Common myeloid progenitor, CD34-positive (primary cell): Measurements from ENCODE around the gene SCN4A.

Experiments
- CTCF ChIA-PET: fragments of 350-600 bp; sonication (Branson Sonifier 250); formaldehyde crosslinking; loops from one replicate; lab custom pipeline; 2021; ENCODE audit warnings: antibody characterized with exemption; lab: Charles Lee
- POLR2A ChIA-PET: fragments of 350-600 bp; sonication (Branson Sonifier 250); formaldehyde crosslinking; loops from one replicate; lab custom pipeline; 2021; ENCODE audit warnings: antibody characterized with exemption; lab: Charles Lee
- DNase-seq, 3 donors: peaks; one replicate each; pipeline versions ENCODE4 v3.0.0 to v3.0.0-alpha.2; 2013
- H3K27ac ChIP-seq, 2 experiments: 1 replicate in 1 of 2; 2 replicates in 1 of 2; pipeline ENCODE4 v1.7.0; 2013; ENCODE audit warnings: inconsistent platforms in 2 of 2, low read length in 2 of 2, mild to moderate bottlenecking in 2 of 2, low read depth in 1 of 2, moderate library complexity in 1 of 2; ENCODE audit not compliant: severe bottlenecking in 2 of 2, insufficient read depth in 1 of 2, poor library complexity in 1 of 2
- H3K27me3 ChIP-seq, 5 experiments: replicated peaks in 2 of 5; 1 replicate in 3 of 5; 2 replicates in 2 of 5; pipeline versions ENCODE4 v1.6.1 to v1.7.0; 2013; ENCODE audit warnings: low read length in 4 of 5, mild to moderate bottlenecking in 2 of 5, moderate library complexity in 2 of 5, inconsistent platforms in 1 of 5; ENCODE audit not compliant: insufficient read depth in 5 of 5, control insufficient read depth in 4 of 5
- H3K36me3 ChIP-seq, 4 experiments: 1 replicate in 2 of 4; 2 replicates in 2 of 4; pipeline versions ENCODE4 v1.6.1 to v1.7.0; 2013; ENCODE audit warnings: low read length in 3 of 4, control low read depth in 1 of 4, mild to moderate bottlenecking in 1 of 4; ENCODE audit not compliant: control insufficient read depth in 4 of 4, insufficient read depth in 4 of 4
- H3K4me1 ChIP-seq, 4 experiments: 1 replicate in 3 of 4; 2 replicates in 1 of 4; pipeline versions ENCODE4 v1.6.1 to v1.7.1; 2013; ENCODE audit warnings: low read length in 3 of 4, mild to moderate bottlenecking in 3 of 4, control low read depth in 1 of 4, inconsistent platforms in 1 of 4, moderate library complexity in 1 of 4; ENCODE audit not compliant: control insufficient read depth in 4 of 4, insufficient read depth in 4 of 4; ENCODE audit errors: control extremely low read depth in 1 of 4
- H3K4me3 ChIP-seq, 7 experiments: 1 replicate in 4 of 7; 2 replicates in 3 of 7; pipeline versions ENCODE4 v1.5.1 to v1.7.0; 2013; ENCODE audit warnings: mild to moderate bottlenecking in 7 of 7, low read length in 6 of 7, moderate library complexity in 6 of 7, inconsistent platforms in 2 of 7, low read depth in 2 of 7, control low read depth in 1 of 7; ENCODE audit not compliant: insufficient read depth in 4 of 7, control insufficient read depth in 1 of 7; ENCODE audit errors: extremely low read depth in 1 of 7
- H3K9me3 ChIP-seq, 5 experiments: 1 replicate in 4 of 5; 2 replicates in 1 of 5; pipeline versions ENCODE4 v1.6.1 to v1.7.1; 2013; ENCODE audit warnings: low read length in 4 of 5, mild to moderate bottlenecking in 2 of 5, inconsistent platforms in 1 of 5, low read depth in 1 of 5, moderate library complexity in 1 of 5; ENCODE audit not compliant: control insufficient read depth in 4 of 5, insufficient read depth in 2 of 5; ENCODE audit errors: control extremely low read depth in 1 of 5
- WGBS: methylation state at CpG from one replicate; pipeline ENCODE4 v1.1.5; 2013; ENCODE audit not compliant: insufficient coverage; 5-methylcytosine and 5-hydroxymethylcytosine counted together

SCN4A gene

DNA sequence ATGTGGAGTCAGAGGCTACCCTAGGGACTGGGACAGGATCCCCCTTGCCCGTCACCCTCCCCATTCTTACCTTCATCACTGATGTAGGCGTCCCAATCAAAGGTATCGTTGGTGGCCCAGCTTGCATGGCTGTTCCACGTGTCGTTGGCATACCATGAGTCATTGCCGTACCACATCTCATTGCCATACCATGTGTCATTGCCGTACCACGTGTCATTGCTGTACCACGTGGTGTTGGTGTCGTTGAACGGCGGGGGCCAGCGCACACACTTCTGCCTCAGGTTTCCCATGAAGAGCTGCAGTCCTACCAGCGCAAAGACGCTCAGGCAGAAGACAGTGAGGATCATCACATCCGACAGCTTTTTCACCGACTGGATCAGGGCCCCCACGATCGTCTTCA is 4.8 kb downstream of the SCN4A start:
- WGBS, result 98% methylated on average over 19 of the region's 19 CpGs
- H3K36me3 ChIP-seq, result no peaks in the 10 kb centered on the region
- no peaks in the 10 kb centered on the region for H3K9me3 ChIP-seq
- H3K27ac ChIP-seq, result no peak overlapping the region
- ChIA-PET POLR2A (interaction anchor here (0.6 kb wide), 1 partner anchor 12 kb away, joined by 6 read pairs; no protein-coding TSS in a partner anchor), CTCF (interaction anchor here (0.7 to 2.5 kb wide), 10 partner anchors 10 to 23 kb away, joined by 3 to 9 read pairs (median 4); no protein-coding TSS in a partner anchor)
- no peak for DNase-seq
- no peak overlapping the region for H3K4me3 ChIP-seq
- H3K27me3 ChIP-seq, result no peaks in the 10 kb centered on the region
- peaks cover 0 to 2% (median 0%) of the 10 kb centered on the region in 4 experiments for H3K4me1 ChIP-seq

DNA sequence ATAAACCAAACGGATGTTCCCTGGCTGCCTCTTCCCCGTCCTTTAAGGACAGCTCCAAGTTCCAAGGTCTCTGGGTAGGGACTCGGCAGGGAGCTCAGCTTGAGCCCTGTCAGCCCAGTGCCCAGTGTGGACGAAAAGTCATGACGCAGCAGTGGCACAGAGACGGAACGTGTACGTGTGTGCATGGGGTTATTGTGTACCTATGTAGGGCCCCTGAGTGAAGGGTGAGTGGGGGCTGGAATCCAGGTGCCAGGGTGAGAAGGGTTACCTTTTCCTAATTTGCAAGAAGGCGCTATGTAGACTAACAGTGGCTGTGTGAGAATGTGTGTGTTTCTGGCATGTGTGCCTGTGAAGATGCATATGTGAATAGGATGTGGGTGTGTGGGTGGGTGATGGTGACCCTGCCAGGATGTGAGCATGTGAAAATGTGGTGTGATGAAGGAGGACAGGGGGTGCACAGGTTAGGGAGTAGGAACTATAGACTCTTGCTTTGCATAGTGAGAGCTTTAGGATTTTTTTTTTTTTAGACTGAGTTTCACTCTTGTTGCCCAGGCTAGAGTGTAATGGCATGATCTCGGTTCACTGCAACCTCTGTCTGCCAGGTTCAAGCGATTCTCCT is 6.0 kb downstream of the SCN4A start:
- ChIA-PET CTCF (interaction anchor here (1.1 to 3.1 kb wide), 3 partner anchors 13 to 24 kb away, joined by 3 to 9 read pairs (median 8); no protein-coding TSS in a partner anchor), POLR2A (interaction anchor here (1.5 kb wide), 1 partner anchor 8 kb away, joined by 3 read pairs; no protein-coding TSS in a partner anchor)
- peaks cover 0 to 2% (median 0%) of the 10 kb centered on the region in 4 experiments for H3K4me1 ChIP-seq
- H3K36me3 ChIP-seq, result no peaks in the 10 kb centered on the region
- H3K27ac ChIP-seq, result no peak overlapping the region
- no peaks in the 10 kb centered on the region for H3K9me3 ChIP-seq
- 97% methylated on average over 11 of the region's 11 CpGs for WGBS
- H3K27me3 ChIP-seq, result no peaks in the 10 kb centered on the region
- no peak overlapping the region for H3K4me3 ChIP-seq
- DNase-seq, result peak in 2 of 3 donors; percentile 31 to 37

DNA sequence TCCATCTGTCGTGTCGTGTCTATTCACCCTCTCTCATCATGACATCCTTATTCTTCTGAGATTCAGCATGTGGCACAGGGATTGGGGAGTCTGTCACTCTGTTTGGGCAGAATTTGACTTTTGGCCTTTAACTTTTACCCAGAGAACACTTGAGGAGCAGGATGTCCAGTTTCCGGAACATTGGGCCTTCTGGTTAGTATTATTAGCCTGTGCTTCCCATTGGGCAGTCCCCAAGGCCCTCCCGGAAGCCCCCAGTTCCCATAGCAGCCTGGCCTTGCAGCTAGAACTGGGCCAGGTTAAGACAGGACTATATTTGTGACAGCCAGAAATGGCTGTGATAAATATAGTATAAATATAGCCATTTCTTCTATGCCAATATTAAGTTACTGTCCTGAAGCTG is 9.6 kb downstream of the SCN4A start:
- H3K27me3 ChIP-seq, result no peaks in the 10 kb centered on the region
- no peak overlapping the region for H3K4me3 ChIP-seq
- peaks cover 0 to 14% (median 7%) of the 10 kb centered on the region in 4 experiments for H3K4me1 ChIP-seq
- 100% methylated on average over 3 of the region's 4 CpGs for WGBS
- no peaks in the 10 kb centered on the region for H3K36me3 ChIP-seq
- CTCF ChIA-PET, result interaction anchor here (0.9 to 3.7 kb wide), 3 partner anchors 10 to 13 kb away, joined by 3 to 14 read pairs (median 14); no protein-coding TSS in a partner anchor
- POLR2A ChIA-PET, result no interaction called here
- DNase-seq, result no peak
- no peak overlapping the region for H3K27ac ChIP-seq
- H3K9me3 ChIP-seq, result no peaks in the 10 kb centered on the region

DNA sequence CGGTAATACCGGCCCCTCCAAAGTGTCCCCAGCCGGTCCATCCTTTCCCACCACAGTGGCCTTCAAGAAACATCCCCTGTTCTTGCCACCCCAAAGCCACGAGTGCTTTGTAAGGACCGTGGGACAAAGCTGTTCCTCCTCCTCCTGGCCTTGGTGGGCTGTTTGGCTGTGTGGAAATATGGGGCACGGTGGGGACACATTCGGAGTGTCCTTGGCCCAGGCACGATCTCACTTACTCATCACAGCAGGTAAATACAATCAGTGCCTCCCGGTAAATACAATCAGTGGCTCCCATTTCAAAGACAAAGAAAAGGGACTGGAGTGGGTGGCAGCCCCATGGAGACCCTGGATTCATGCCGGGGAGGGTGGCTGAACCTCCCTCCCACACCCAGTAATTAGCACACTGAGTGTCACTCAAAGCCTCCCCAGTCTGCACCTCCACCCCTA is 10.4 kb downstream of the SCN4A start:
- H3K9me3 ChIP-seq, result no peaks in the 10 kb centered on the region
- ChIA-PET POLR2A (no interaction called here), CTCF (interaction anchor here (0.9 to 3.7 kb wide), 7 partner anchors 12 to 63 kb away, joined by 3 to 14 read pairs (median 3); partner anchors contain the start of gene CSHL1)
- no peaks in the 10 kb centered on the region for H3K36me3 ChIP-seq
- no peak overlapping the region for H3K4me3 ChIP-seq
- H3K27me3 ChIP-seq, result no peaks in the 10 kb centered on the region
- 91% methylated on average over 7 of the region's 10 CpGs for WGBS
- no peak for DNase-seq
- H3K4me1 ChIP-seq, result peaks cover 0 to 14% (median 7%) of the 10 kb centered on the region in 4 experiments
- no peak overlapping the region for H3K27ac ChIP-seq

DNA sequence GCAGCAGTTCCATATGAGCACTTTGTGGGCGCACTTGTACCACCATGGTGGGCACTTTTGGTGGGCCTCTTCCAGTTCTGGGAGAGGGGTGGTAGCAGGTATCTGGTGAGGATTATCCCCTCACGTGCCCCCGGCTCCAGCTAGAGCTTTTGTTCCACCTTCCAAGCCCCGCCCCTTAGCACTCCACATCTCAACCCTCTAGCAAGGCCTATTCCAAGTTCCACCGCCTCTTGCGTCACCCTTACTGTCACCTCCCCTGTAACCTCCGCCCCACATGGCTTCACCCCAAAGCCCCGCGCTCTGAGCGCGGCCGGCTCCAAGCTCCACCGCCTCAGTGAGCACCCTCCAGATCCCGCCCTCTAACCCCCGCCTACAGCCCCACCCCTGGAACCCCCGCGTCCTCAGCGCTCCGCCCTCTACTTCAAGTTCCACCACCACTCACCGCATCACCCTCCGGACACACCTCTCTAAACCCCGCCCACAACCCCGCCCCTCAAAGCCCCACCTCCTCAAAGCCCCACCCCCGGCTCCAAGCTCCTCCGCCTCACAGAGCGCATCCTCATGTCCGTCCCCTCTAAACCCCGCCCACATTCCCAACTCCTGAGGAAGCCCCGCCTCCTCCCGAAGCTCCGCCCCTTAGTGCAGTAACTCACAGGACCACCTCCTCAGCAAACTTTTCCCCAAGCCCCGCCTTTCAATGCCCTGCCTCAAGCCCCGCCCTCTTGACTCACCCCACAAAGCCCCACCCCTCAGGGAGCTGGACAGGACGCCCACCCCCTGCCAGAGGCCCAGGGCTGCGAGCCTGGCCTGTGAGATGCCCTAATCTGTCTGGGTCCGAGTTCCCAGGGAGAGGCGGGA is 11.1 kb downstream of the SCN4A start:
- ChIA-PET POLR2A (no interaction called here), CTCF (interaction anchor here (0.6 to 3.7 kb wide), 11 partner anchors 13 to 1307 kb away, joined by 3 to 14 read pairs (median 3); partner anchors contain the start of gene CSHL1)
- peak overlapping the region in 2 of 7 experiments; percentile 48 to 58 for H3K4me3 ChIP-seq
- H3K36me3 ChIP-seq, result no peaks in the 10 kb centered on the region
- H3K27ac ChIP-seq, result no peak overlapping the region
- peaks cover 0 to 14% (median 6%) of the 10 kb centered on the region in 4 experiments for H3K4me1 ChIP-seq
- H3K27me3 ChIP-seq, result no peaks in the 10 kb centered on the region
- 28% methylated on average over 21 of the region's 37 CpGs for WGBS
- DNase-seq, result peak; percentile 73 to 88 (median 85)
- H3K9me3 ChIP-seq, result no peaks in the 10 kb centered on the region

DNA sequence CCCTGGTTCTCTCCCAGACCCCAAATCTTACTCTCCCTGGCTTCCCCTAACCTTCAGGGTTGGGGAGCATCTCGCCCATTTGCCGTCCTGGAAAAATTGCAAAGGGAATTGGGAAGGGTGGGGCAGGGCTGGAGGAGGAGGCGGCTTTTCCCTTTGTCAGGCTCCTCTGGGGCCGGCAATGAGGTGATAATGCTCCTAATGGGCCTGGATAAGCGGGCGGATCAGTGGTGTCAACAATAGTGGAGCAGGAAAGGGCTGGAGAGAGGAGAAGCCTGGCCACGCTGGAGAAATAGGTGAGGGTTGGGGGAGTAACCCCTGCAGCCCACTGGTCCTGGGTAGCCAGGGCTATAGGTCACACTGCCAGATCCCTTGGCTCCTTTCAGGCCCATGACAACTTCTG is 12.3 kb downstream of the SCN4A start:
- ChIA-PET POLR2A (no interaction called here), CTCF (interaction anchor here (1.3 kb wide), 1 partner anchor 27 kb away, joined by 3 read pairs; no protein-coding TSS in a partner anchor)
- Histone ChIP-seq H3K27me3 (no peaks in the 10 kb centered on the region), H3K27ac (no peak overlapping the region), H3K4me1 (peaks cover 0 to 14% (median 7%) of the 10 kb centered on the region in 4 experiments), H3K9me3 (no peaks in the 10 kb centered on the region), H3K4me3 (no peak overlapping the region), H3K36me3 (no peaks in the 10 kb centered on the region)
- WGBS, result 99% methylated on average over 6 of the region's 7 CpGs
- no peak for DNase-seq
